Astrocyte (in vitro differentiated cells and primary cell): Measurements from ENCODE around the gene ARHGAP11A. TPM values are rescaled to one million over a fixed set of nuclear protein-coding genes. Genes with fewer than 3 reads are reported as not detected.
A peak's percentile ranks its signal among the peaks of the same experiment; 100 is the strongest.

ENCODE experiments used
- DNase-seq: peaks from one replicate; pipeline ENCODE4 v3.0.0-alpha.2; 2010; ENCODE audit warnings: low read depth
- FAIRE-seq: peaks from 2 replicates; lab custom pipeline; 2011; peaks lifted over from hg19 to GRCh38; lab: Jason Lieb, UNC
- H2AFZ ChIP-seq: 2 replicates; pipeline ENCODE4 v1.6.0; 2012; ENCODE audit warnings: low read depth, low read length, inconsistent platforms
- H3K27ac ChIP-seq: 2 replicates; pipeline ENCODE4 v1.5.1; 2011; ENCODE audit warnings: low read depth, low read length, inconsistent platforms
- H3K27me3 ChIP-seq: 2 replicates; pipeline ENCODE4 v1.6.0; 2011; ENCODE audit warnings: low read length, inconsistent platforms; ENCODE audit not compliant: insufficient read depth
- H3K36me3 ChIP-seq: 2 replicates; pipeline ENCODE4 v1.5.1; 2011; ENCODE audit warnings: low read length, inconsistent platforms; ENCODE audit not compliant: insufficient read depth
- H3K4me1 ChIP-seq: 2 replicates; pipeline ENCODE4 v1.5.1; 2011; ENCODE audit warnings: low read length, inconsistent platforms; ENCODE audit not compliant: insufficient read depth
- H3K4me2 ChIP-seq: 2 replicates; pipeline ENCODE4 v1.6.0; 2012; ENCODE audit warnings: low read length, inconsistent platforms
- H3K4me3 ChIP-seq: 2 replicates; pipeline ENCODE4 v1.5.1; 2011; ENCODE audit warnings: low read depth, mild to moderate bottlenecking, low read length, inconsistent platforms; ENCODE audit not compliant: insufficient read depth
- H3K79me2 ChIP-seq: 2 replicates; pipeline ENCODE4 v1.6.0; 2012; ENCODE audit warnings: mild to moderate bottlenecking, low read length, inconsistent platforms; ENCODE audit not compliant: insufficient read depth
- H3K9ac ChIP-seq: 2 replicates; pipeline ENCODE4 v1.6.0; 2012; ENCODE audit warnings: mild to moderate bottlenecking, low read length, inconsistent platforms
- H3K9me3 ChIP-seq: 2 replicates; pipeline ENCODE4 v1.5.1; 2012; ENCODE audit warnings: low read depth, mild to moderate bottlenecking, low read length, inconsistent platforms; ENCODE audit not compliant: insufficient read depth
- H4K20me1 ChIP-seq: 2 replicates; pipeline ENCODE4 v1.6.0; 2012; ENCODE audit warnings: low read length, inconsistent platforms; ENCODE audit not compliant: insufficient read depth
- H3K27ac Mint-ChIP-seq: one replicate; pipeline ENCODE4 v1.8.0; 2021; ENCODE audit warnings: mild to moderate bottlenecking, mixed read lengths; ENCODE audit not compliant: unreplicated experiment
- H3K27me3 Mint-ChIP-seq: one replicate; pipeline ENCODE4 v1.8.0; 2021; ENCODE audit warnings: low read depth, mixed read lengths; ENCODE audit not compliant: unreplicated experiment
- H3K36me3 Mint-ChIP-seq: one replicate; pipeline ENCODE4 v1.8.0; 2021; ENCODE audit warnings: low read depth, mixed read lengths; ENCODE audit not compliant: unreplicated experiment
- H3K4me1 Mint-ChIP-seq: one replicate; pipeline ENCODE4 v1.8.0; 2021; ENCODE audit warnings: low read depth, mixed read lengths; ENCODE audit not compliant: unreplicated experiment
- H3K4me3 Mint-ChIP-seq: one replicate; pipeline ENCODE4 v1.8.0; 2021; ENCODE audit warnings: mild to moderate bottlenecking, moderate library complexity, mixed read lengths; ENCODE audit not compliant: unreplicated experiment
- H3K9me3 Mint-ChIP-seq: one replicate; pipeline ENCODE4 v1.8.0; 2021; ENCODE audit warnings: mild to moderate bottlenecking, mixed read lengths; ENCODE audit not compliant: unreplicated experiment
- EZH2 ChIP-seq: IDR thresholded peaks from 2 replicates; pipeline ENCODE4 v1.6.1; 2012; ENCODE audit warnings: mild to moderate bottlenecking, low read length, inconsistent platforms; ENCODE audit not compliant: insufficient read depth
- total RNA-seq: library from RNA; stranded (reverse); gene quantifications from 2 replicates; pipeline ENCODE4 v1.2.1, GENCODE V29; 2021
- TF ChIP-seq, protein P1 (sequence below): IDR thresholded peaks from 2 replicates; pipeline ENCODE4 v1.5.1; 2011; ENCODE audit warnings: low read depth, mild to moderate bottlenecking, inconsistent platforms, low read length, moderate library complexity; ENCODE audit not compliant: insufficient read depth

ARHGAP11A gene
- total RNA-seq, 1 donor from 2014 or later, result 15.5 TPM

GRCh38 chr15:32682977-32683630, 67.8 kb downstream of the ARHGAP11A start:
- H3K4me3 ChIP-seq, result peak overlapping the region; percentile 12
- no peaks in the 10 kb centered on the region for H4K20me1 ChIP-seq
- no peaks in the 10 kb centered on the region for H3K9me3 Mint-ChIP-seq
- no peaks in the 10 kb centered on the region for H3K27me3 Mint-ChIP-seq
- TF ChIP-seq, protein P1, sequence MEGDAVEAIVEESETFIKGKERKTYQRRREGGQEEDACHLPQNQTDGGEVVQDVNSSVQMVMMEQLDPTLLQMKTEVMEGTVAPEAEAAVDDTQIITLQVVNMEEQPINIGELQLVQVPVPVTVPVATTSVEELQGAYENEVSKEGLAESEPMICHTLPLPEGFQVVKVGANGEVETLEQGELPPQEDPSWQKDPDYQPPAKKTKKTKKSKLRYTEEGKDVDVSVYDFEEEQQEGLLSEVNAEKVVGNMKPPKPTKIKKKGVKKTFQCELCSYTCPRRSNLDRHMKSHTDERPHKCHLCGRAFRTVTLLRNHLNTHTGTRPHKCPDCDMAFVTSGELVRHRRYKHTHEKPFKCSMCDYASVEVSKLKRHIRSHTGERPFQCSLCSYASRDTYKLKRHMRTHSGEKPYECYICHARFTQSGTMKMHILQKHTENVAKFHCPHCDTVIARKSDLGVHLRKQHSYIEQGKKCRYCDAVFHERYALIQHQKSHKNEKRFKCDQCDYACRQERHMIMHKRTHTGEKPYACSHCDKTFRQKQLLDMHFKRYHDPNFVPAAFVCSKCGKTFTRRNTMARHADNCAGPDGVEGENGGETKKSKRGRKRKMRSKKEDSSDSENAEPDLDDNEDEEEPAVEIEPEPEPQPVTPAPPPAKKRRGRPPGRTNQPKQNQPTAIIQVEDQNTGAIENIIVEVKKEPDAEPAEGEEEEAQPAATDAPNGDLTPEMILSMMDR, result no peak
- no peak for TF ChIP-seq EZH2
- peak overlapping the region; percentile 76 for H3K9ac ChIP-seq
- peaks cover 44% of the 10 kb centered on the region for H3K4me1 ChIP-seq
- no peaks in the 10 kb centered on the region for H3K79me2 ChIP-seq
- H3K4me1 Mint-ChIP-seq, result peaks cover 47% of the 10 kb centered on the region
- DNase-seq (no peak), FAIRE-seq (no peak)
- no peak overlapping the region for H3K4me3 Mint-ChIP-seq
- no peak overlapping the region for H2AFZ ChIP-seq
- no peaks in the 10 kb centered on the region for H3K27me3 ChIP-seq
- peak overlapping the region; percentile 91 for H3K27ac ChIP-seq
- H3K36me3 Mint-ChIP-seq, result no peaks in the 10 kb centered on the region
- H3K4me2 ChIP-seq, result peak overlapping the region; percentile 66
- H3K27ac Mint-ChIP-seq, result peak overlapping the region; percentile 93
- no peaks in the 10 kb centered on the region for H3K36me3 ChIP-seq
- peaks cover 5% of the 10 kb centered on the region for H3K9me3 ChIP-seq

DNA sequence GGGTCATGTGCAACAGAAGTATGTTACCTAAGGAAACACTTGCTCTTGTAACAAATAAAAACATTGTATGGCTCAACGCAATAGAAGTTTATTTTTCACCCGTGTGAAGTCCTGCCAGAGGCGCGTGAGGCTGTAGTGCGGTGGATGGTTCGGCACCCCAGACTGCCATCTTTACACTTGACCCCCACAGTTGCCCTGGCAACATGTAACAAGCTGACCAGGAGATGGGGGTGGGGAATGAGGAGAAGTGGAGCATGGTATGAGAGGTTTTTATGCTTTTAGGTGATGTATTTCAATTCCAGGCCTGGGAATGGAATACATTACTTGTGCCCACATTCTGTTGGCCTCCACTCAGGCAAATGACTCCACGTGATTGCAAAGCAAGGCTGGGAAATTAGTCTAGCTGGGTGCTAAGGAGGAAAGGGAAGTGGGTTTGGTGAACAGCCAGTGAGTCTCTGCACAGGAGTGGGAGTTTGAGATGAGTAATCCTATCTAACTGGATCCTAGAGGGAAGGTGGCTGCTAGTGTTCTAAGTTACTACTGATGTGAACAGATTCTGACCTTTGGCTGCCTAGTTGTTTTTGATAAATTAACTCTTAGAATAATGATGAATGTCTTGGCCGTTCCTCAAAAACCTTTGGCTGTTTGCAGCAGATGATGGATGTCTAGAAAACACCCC, 68.7 kb downstream of the ARHGAP11A start:
- Mint-ChIP-seq H3K4me1 (peaks cover 50% of the 10 kb centered on the region), H3K36me3 (no peaks in the 10 kb centered on the region), H3K4me3 (peak overlapping the region; percentile 17), H3K27ac (peak overlapping the region; percentile 93), H3K27me3 (no peaks in the 10 kb centered on the region), H3K9me3 (no peaks in the 10 kb centered on the region)
- Histone ChIP-seq H2AFZ (no peak overlapping the region), H3K4me1 (peaks cover 48% of the 10 kb centered on the region), H3K27ac (peak overlapping the region; percentile 91), H3K27me3 (no peaks in the 10 kb centered on the region), H4K20me1 (no peaks in the 10 kb centered on the region), H3K4me3 (no peak overlapping the region), H3K79me2 (no peaks in the 10 kb centered on the region), H3K9ac (peak overlapping the region; percentile 76), H3K9me3 (peaks cover 5% of the 10 kb centered on the region), H3K4me2 (peak overlapping the region; percentile 66), H3K36me3 (no peaks in the 10 kb centered on the region)
- peak; percentile 99 for DNase-seq
- TF ChIP-seq, protein P1, result no peak
- TF ChIP-seq EZH2, result no peak
- FAIRE-seq, result peak; percentile 100
